Keratinocyte (primary cell): Measurements from ENCODE around the gene PYGB. TPM values are rescaled to one million over a fixed set of nuclear protein-coding genes. Genes with fewer than 3 reads are reported as not detected.

ENCODE experiments used
- DNase-seq: peaks from one replicate; pipeline ENCODE4 v3.0.0-alpha.2; 2011; ENCODE audit warnings: low read depth, missing footprints, low spot score
- FAIRE-seq: peaks from 2 replicates; lab custom pipeline; 2011; peaks lifted over from hg19 to GRCh38; lab: Jason Lieb, UNC
- H2AFZ ChIP-seq: 2 replicates; pipeline ENCODE4 v1.6.0; 2012; ENCODE audit warnings: low read length, control low read depth, inconsistent platforms; ENCODE audit not compliant: control insufficient read depth
- H3K27ac ChIP-seq: 2 replicates; pipeline ENCODE4 v1.5.1; 2011; ENCODE audit warnings: low read length; ENCODE audit not compliant: control insufficient read depth, insufficient read depth
- H3K27me3 ChIP-seq: 3 replicates; pipeline ENCODE4 v1.6.0; 2011; ENCODE audit warnings: low read length; ENCODE audit not compliant: control insufficient read depth, insufficient read depth; ENCODE audit errors: extremely low read depth
- H3K36me3 ChIP-seq, 2 experiments: 2 replicates in 1 of 2; 3 replicates in 1 of 2; pipeline ENCODE4 v1.5.1; 2011; ENCODE audit warnings: low read length in 2 of 2, mild to moderate bottlenecking in 1 of 2; ENCODE audit not compliant: control insufficient read depth in 2 of 2, insufficient read depth in 2 of 2; ENCODE audit errors: extremely low read depth in 1 of 2
- H3K4me1 ChIP-seq: 3 replicates; pipeline ENCODE4 v1.5.1; 2011; ENCODE audit warnings: low read length; ENCODE audit not compliant: control insufficient read depth, insufficient read depth; ENCODE audit errors: extremely low read depth
- H3K4me2 ChIP-seq: 3 replicates; pipeline ENCODE4 v1.6.0; 2011; ENCODE audit warnings: low read depth, low read length; ENCODE audit not compliant: control insufficient read depth, insufficient read depth; ENCODE audit errors: extremely low read depth
- H3K4me3 ChIP-seq, 3 experiments: fragments of 200-600 bp in 1 of 3; sonication (generic) in 1 of 3; 2 replicates in 2 of 3; 3 replicates in 1 of 3; pipeline ENCODE4 v1.5.1; 2011 to 2016; ENCODE audit warnings: low read length in 3 of 3, mild to moderate bottlenecking in 3 of 3, control low read depth in 2 of 3, inconsistent platforms in 1 of 3, low read depth in 1 of 3, mixed read lengths in 1 of 3, mixed run types in 1 of 3, moderate library complexity in 1 of 3; ENCODE audit not compliant: control insufficient read depth in 2 of 3, insufficient read depth in 2 of 3; ENCODE audit errors: extremely low read depth in 1 of 3
- H3K79me2 ChIP-seq: 2 replicates; pipeline ENCODE4 v1.6.0; 2012; ENCODE audit warnings: low read length; ENCODE audit not compliant: control insufficient read depth, insufficient read depth
- H3K9ac ChIP-seq: 3 replicates; pipeline ENCODE4 v1.6.0; 2011; ENCODE audit warnings: low read length; ENCODE audit not compliant: control insufficient read depth, insufficient read depth; ENCODE audit errors: extremely low read depth
- H3K9me1 ChIP-seq: 3 replicates; pipeline ENCODE4 v1.6.0; 2011; ENCODE audit warnings: low read length; ENCODE audit not compliant: control insufficient read depth, insufficient read depth; ENCODE audit errors: extremely low read depth
- H3K9me3 ChIP-seq: 2 replicates; pipeline ENCODE4 v1.5.1; 2012; ENCODE audit warnings: low read depth, low read length; ENCODE audit not compliant: control insufficient read depth
- H4K20me1 ChIP-seq: 3 replicates; pipeline ENCODE4 v1.6.0; 2011; ENCODE audit warnings: low read length; ENCODE audit not compliant: control insufficient read depth, insufficient read depth; ENCODE audit errors: extremely low read depth
- EZH2 ChIP-seq: IDR thresholded peaks from one replicate; pipeline ENCODE4 v1.6.1; 2012; ENCODE audit warnings: inconsistent platforms, mild to moderate bottlenecking, low read length, moderate library complexity
- dilution Hi-C: fragments of 300-500 bp; cut with MboI; formaldehyde crosslinking; loops from one replicate; pipeline ENCODE4 v1.7.0; 2020; ENCODE audit warnings: low sequenced_read_pairs; ENCODE audit not compliant: extremely low pct_ligation_motif_present
- polyA plus RNA-seq, 5 experiments: library from polyadenylated mRNA; depleted of rRNA in 3 of 5; stranded (reverse) in 3 of 5; stranded (forward) in 1 of 5; unstranded in 1 of 5; fragments of >200 nt; gene quantifications; 1 replicate in 1 of 5; 2 replicates in 3 of 5; 3 replicates in 1 of 5; pipeline versions ENCODE4 v1.2.1 to v1.2.3, GENCODE V29; 2011 to 2012; ENCODE audit warnings: missing spikeins in 2 of 5, low read depth in 1 of 5, low replicate concordance in 1 of 5
- TF ChIP-seq, protein P1 (sequence below), 3 experiments: IDR thresholded peaks in 1 of 3; conservative IDR thresholded peaks in 1 of 3; optimal IDR thresholded peaks in 1 of 3; 2 replicates in 2 of 3; 3 replicates in 1 of 3; pipeline versions ENCODE3 to v1.5.1; 2011; ENCODE audit warnings: low read length in 3 of 3, mild to moderate bottlenecking in 3 of 3, moderate library complexity in 2 of 3, control low read depth in 1 of 3, inconsistent platforms in 1 of 3; ENCODE audit not compliant: insufficient read depth in 2 of 3; ENCODE audit errors: extremely low read depth in 1 of 3

Gene PYGB
- polyA plus RNA-seq, 1 donor (not counting 4 experiments of a cell fraction or from before 2014, with no cell fraction given): 78.3 TPM

GRCh38 chr20:25300496-25301170 lies 52.7 kb downstream of the PYGB start:
- Histone ChIP-seq H3K27me3 (no peaks in the 10 kb centered on the region), H2AFZ (no peak overlapping the region), H4K20me1 (no peaks in the 10 kb centered on the region), H3K4me3 (no peak overlapping the region), H3K9ac (no peak overlapping the region), H3K79me2 (no peaks in the 10 kb centered on the region), H3K4me2 (no peak overlapping the region), H3K4me1 (peaks cover 25% of the 10 kb centered on the region), H3K9me1 (no peaks in the 10 kb centered on the region), H3K27ac (no peak overlapping the region), H3K9me3 (no peaks in the 10 kb centered on the region), H3K36me3 (peaks cover 22 to 24% of the 10 kb centered on the region in 2 experiments)
- DNase-seq: no peak
- no peak for FAIRE-seq
- no peak for TF ChIP-seq EZH2
- TF ChIP-seq, protein P1, sequence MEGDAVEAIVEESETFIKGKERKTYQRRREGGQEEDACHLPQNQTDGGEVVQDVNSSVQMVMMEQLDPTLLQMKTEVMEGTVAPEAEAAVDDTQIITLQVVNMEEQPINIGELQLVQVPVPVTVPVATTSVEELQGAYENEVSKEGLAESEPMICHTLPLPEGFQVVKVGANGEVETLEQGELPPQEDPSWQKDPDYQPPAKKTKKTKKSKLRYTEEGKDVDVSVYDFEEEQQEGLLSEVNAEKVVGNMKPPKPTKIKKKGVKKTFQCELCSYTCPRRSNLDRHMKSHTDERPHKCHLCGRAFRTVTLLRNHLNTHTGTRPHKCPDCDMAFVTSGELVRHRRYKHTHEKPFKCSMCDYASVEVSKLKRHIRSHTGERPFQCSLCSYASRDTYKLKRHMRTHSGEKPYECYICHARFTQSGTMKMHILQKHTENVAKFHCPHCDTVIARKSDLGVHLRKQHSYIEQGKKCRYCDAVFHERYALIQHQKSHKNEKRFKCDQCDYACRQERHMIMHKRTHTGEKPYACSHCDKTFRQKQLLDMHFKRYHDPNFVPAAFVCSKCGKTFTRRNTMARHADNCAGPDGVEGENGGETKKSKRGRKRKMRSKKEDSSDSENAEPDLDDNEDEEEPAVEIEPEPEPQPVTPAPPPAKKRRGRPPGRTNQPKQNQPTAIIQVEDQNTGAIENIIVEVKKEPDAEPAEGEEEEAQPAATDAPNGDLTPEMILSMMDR (optimal IDR thresholded peaks at IDR 0.05 in 1 of 3, IDR thresholded peaks at IDR 0.05 in 1 of 3, conservative IDR thresholded peaks at IDR 0.05 in 1 of 3; ENCODE audit: extremely low read depth in 1 of 3, insufficient read depth in 2 of 3, low read length in 3 of 3): no peak
- dilution Hi-C loops: no loop called here

DNA sequence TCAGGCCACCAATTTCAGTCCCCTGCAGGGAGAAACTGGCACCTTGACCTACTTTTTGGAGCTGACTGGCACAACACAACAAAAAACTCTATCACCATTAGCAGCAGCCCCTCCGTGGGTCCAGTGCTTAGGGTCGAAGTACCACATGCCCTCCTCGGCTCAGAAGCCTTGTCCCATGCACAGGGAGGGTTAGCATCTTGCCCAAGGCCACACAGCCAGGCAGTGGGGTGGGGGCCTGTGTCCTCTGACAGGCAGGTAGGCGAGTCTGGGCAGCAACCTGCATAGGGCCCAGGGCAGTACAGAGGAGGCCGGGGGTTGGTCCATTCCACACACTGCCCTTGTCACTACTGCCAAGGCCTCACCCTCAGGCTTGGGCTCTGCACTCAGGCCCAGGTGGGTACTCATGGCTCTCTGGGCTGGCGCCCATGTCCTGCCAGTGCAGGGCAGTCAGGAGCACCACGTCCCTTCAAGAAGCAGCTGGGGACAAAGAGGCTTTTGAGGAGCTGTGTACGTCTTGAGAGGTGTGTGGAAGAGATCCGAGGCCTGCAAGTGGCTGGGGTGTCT lies 53.6 kb downstream of the PYGB start:
- no peaks in the 10 kb centered on the region for H3K9me1 ChIP-seq
- no peak overlapping the region for H3K9ac ChIP-seq
- no peaks in the 10 kb centered on the region for H3K9me3 ChIP-seq
- peaks cover 15 to 18% of the 10 kb centered on the region in 2 experiments for H3K36me3 ChIP-seq
- H4K20me1 ChIP-seq: no peaks in the 10 kb centered on the region
- H3K27me3 ChIP-seq: no peaks in the 10 kb centered on the region
- TF ChIP-seq EZH2: no peak
- TF ChIP-seq, protein P1 (optimal IDR thresholded peaks at IDR 0.05 in 1 of 3, IDR thresholded peaks at IDR 0.05 in 1 of 3, conservative IDR thresholded peaks at IDR 0.05 in 1 of 3; ENCODE audit: extremely low read depth in 1 of 3, insufficient read depth in 2 of 3, low read length in 3 of 3): no peak
- H3K79me2 ChIP-seq: no peaks in the 10 kb centered on the region
- dilution Hi-C loops: no loop called here
- H3K4me2 ChIP-seq: no peak overlapping the region
- no peak overlapping the region for H3K27ac ChIP-seq
- H2AFZ ChIP-seq: no peak overlapping the region
- H3K4me1 ChIP-seq: peaks cover 17% of the 10 kb centered on the region
- no peak for DNase-seq
- no peak overlapping the region for H3K4me3 ChIP-seq
- FAIRE-seq: no peak
